Retinal pigment epithelial cell (primary cell): ENCODE data around the gene HOXD3.

Source experiments
- DNase-seq: peaks from one replicate; pipeline ENCODE4 v3.0.0-alpha.2; 2010; ENCODE audit warnings: low read depth
- H3K4me3 ChIP-seq: 2 replicates; pipeline ENCODE4 v1.5.1; 2011; ENCODE audit warnings: mild to moderate bottlenecking, low read length, control low read depth, moderate library complexity
- TF ChIP-seq, protein P1 (sequence below): conservative IDR thresholded peaks from 2 replicates; pipeline ENCODE4 v1.5.1; 2011; ENCODE audit warnings: low read depth, low read length, control low read depth, inconsistent platforms

The HOXD3 gene

DNA sequence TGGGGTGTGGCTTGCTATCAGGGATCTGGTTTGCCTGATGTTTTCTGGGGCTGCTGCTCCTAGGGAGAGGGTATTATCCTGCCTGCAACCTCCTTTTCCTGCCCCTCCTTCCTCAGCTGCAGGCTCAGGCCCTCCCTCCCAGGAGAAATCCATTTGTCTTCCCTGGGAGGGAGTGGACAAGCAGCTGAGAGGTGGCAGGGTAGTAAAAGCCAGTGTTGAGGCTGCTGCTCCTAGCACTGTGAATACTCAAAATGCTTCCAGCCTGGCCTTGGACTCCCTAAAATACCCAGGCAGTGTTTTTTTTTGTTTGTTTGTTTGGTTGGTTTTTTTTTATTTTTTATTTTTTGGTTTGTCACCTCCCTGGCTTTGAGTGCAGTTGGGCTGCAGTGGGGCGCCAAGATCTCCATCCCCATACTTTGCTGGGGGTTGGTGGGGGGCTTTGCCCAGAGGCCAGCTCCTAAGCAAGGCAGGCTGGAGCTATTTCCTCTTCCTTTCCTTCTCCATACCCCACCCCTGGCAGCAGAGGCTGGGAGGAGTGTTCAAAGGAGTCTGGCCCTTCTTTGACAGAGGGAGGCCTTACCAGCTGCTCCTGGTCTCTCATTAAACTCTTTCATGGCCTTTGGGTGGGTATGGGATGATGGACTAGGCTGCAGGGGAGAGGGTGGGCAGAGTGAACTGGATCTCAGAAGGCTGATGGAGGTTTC lies 13.6 kb downstream of the HOXD3 start:
- H3K4me3 ChIP-seq: no peak overlapping the region
- no peak for DNase-seq
- TF ChIP-seq, protein P1, sequence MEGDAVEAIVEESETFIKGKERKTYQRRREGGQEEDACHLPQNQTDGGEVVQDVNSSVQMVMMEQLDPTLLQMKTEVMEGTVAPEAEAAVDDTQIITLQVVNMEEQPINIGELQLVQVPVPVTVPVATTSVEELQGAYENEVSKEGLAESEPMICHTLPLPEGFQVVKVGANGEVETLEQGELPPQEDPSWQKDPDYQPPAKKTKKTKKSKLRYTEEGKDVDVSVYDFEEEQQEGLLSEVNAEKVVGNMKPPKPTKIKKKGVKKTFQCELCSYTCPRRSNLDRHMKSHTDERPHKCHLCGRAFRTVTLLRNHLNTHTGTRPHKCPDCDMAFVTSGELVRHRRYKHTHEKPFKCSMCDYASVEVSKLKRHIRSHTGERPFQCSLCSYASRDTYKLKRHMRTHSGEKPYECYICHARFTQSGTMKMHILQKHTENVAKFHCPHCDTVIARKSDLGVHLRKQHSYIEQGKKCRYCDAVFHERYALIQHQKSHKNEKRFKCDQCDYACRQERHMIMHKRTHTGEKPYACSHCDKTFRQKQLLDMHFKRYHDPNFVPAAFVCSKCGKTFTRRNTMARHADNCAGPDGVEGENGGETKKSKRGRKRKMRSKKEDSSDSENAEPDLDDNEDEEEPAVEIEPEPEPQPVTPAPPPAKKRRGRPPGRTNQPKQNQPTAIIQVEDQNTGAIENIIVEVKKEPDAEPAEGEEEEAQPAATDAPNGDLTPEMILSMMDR: no peak

DNA sequence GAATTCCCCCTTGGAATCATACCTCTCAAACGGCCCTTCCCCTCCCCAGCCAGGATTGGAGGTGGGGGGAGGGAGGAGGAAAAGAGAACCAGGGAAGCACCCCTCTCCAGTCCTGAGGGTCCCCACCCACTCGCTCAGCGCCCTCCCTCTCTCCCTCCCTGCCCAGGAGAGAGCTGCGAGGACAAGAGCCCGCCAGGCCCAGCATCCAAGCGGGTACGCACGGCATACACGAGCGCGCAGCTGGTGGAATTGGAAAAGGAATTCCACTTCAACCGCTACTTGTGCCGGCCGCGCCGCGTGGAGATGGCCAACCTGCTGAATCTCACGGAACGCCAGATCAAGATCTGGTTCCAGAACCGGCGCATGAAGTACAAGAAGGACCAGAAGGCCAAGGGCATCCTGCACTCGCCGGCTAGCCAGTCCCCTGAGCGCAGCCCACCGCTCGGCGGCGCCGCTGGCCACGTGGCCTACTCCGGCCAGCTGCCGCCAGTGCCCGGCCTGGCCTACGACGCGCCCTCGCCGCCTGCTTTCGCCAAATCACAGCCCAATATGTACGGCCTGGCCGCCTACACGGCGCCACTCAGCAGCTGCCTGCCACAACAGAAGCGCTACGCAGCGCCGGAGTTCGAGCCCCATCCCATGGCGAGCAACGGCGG lies 14.4 kb downstream of the HOXD3 start:
- TF ChIP-seq, protein P1: no peak
- H3K4me3 ChIP-seq: no peak overlapping the region
- DNase-seq: no peak

DNA sequence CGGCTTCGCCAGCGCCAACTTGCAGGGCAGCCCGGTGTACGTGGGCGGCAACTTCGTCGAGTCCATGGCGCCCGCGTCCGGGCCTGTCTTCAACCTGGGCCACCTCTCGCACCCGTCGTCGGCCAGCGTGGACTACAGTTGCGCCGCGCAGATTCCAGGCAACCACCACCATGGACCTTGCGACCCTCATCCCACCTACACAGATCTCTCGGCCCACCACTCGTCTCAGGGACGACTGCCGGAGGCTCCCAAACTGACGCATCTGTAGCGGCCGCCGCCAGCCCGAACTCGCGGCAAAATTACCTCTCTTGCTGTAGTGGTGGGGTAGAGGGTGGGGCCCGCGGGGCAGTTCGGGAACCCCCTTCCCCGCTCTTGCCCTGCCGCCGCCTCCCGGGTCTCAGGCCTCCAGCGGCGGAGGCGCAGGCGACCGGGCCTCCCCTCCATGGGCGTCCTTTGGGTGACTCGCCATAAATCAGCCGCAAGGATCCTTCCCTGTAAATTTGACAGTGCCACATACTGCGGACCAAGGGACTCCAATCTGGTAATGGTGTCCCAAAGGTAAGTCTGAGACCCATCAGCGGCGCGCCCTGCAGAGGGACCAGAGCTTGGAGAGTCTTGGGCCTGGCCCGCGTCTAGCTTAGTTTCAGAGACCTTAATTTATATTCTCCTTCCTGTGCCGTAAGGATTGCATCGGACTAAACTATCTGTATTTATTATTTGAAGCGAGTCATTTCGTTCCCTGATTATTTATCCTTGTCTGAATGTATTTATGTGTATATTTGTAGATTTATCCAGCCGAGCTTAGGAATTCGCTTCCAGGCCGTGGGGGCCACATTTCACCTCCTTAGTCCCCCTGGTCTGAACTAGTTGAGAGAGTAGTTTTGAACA lies 15.1 kb downstream of the HOXD3 start:
- TF ChIP-seq, protein P1: no peak
- H3K4me3 ChIP-seq: no peak overlapping the region
- DNase-seq: no peak

DNA sequence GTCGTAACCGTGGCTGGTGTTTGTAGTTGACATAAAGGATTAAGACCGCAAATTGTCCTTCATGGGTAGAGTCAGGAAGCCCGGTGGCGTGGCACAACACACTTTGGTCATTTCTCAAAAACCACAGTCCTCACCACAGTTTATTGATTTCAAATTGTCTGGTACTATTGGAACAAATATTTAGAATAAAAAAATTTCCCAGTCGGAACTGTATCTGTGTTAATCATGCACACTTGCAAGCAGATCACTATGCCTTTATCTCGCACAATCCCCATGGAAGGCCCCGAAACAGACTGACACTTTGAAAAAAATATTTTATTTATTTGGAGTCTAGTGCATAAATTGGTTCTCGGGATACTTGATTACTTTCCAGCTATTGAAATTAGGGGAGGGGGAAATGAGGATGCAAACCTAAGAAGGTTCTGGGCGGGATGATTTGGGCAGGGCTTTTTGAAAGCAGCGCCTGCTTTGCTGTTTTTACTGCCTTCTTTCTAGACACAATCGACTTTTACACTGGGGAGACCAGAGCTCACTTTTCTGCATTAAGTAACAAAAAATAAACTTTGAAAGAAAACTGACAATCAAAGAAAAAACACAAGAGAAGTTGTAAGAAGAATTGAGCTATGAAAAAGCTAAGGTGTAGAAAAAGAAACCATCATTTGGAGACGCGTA lies 15.9 kb downstream of the HOXD3 start:
- DNase-seq: no peak
- TF ChIP-seq, protein P1: no peak

DNA sequence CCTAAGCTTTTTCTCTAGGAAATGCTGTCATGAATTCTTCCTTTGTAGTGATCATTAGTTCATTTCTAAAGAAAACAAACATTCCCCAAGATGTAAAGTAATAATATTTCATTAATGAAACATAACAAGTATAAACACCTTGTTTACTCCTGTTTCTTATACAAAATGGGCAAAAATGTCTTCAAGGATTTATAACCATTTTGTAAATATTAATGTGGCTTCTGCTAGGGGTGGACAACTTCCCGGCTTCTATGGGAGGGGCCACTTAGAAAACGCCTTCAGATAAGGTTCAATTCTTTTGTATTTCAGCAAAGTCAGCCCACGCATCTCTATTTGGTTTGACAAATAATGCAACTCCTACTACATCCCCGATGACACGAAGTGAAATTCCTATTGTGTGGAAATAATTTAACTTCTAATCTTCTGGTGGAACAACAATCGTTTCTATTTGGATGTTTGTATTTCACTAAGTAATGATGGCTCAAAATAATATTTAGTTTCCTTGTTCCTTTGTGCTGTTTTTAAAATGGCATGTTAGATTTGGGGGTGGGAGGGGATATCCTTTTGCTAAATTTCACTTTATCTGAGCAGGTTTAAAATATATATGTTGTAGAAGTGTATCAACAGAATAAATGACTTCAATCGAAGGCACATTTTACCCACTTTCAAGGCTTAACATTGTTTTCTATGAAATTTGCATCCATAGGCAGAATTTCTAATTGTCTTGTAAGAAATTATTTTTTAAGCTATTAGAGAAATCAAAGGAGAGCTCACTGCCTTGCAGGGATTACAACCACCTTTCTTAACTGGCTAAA lies 16.7 kb downstream of the HOXD3 start:
- no peak for DNase-seq
- no peak overlapping the region for H3K4me3 ChIP-seq
- TF ChIP-seq, protein P1: no peak

More for the DNA sequence above, 15.9 kb downstream of the HOXD3 start:
- no peak overlapping the region for H3K4me3 ChIP-seq

DNA sequence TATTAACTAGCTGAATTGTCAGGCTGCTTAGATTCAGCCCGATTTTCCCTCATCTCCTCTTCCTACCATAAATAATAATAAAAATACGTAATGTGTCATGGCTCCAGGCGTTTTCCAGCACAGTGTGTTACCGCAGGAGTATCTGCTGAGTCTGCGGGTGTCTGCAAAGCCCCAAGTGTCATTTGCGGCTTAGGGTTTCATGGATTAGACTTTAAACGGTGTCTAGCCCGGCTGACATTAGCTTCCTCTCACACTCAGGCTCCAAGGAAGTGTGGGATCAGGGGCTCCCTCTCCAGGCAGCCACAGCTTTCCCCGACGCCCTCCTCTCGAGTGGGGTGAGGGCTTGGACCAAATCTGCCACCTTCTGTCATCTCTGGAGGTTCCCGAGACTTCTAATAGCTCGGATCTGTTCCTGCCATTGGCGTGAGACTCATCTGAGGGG lies 17.3 kb downstream of the HOXD3 start:
- TF ChIP-seq, protein P1: no peak
- H3K4me3 ChIP-seq: no peak overlapping the region
- no peak for DNase-seq
